VCaP (cell line): ENCODE data around the gene AKAP6.
A peak's percentile ranks its signal among the peaks of the same experiment; 100 is the strongest.
"Not testable (repeated sequence)": the region's sequence is repeated elsewhere in the genome, so short reads cannot be mapped to it uniquely, and the experiment has no call there.

Experiments used
- H3K27ac ChIP-seq: fragments of 450-650 bp; 2 replicates; pipeline ENCODE4 v1.5.1; 2017
- CTCF ChIP-seq: fragments of 450-650 bp; conservative IDR thresholded peaks from 2 replicates; pipeline ENCODE4 v1.5.1; 2017; ENCODE audit warnings: mild to moderate bottlenecking, moderate library complexity

AKAP6 gene

GRCh38 chr14:32786886-32787285 lies 457.8 kb downstream of the AKAP6 start:
- no peak for TF ChIP-seq CTCF
- H3K27ac ChIP-seq: no peak overlapping the region

- not testable (repeated sequence) for H3K27ac ChIP-seq
These were observed 463.9 kb downstream of the AKAP6 start for GRCh38 chr14:32793033-32793432.

GRCh38 chr14:32800320-32800719 lies 471.2 kb downstream of the AKAP6 start:
- H3K27ac ChIP-seq: no peak overlapping the region
- TF ChIP-seq CTCF: no peak

GRCh38 chr14:32802295-32802694 lies 473.2 kb downstream of the AKAP6 start:
- TF ChIP-seq CTCF: no peak
- no peak overlapping the region for H3K27ac ChIP-seq

- no peak overlapping the region for H3K27ac ChIP-seq
- no peak for TF ChIP-seq CTCF
These were observed 476.9 kb downstream of the AKAP6 start for GRCh38 chr14:32805979-32806378.

GRCh38 chr14:32808644-32809043 lies 479.5 kb downstream of the AKAP6 start:
- H3K27ac ChIP-seq: peak overlapping the region; percentile 74
- TF ChIP-seq CTCF: no peak

GRCh38 chr14:32809255-32809654 lies 480.2 kb downstream of the AKAP6 start:
- peak overlapping the region; percentile 74 for H3K27ac ChIP-seq
- TF ChIP-seq CTCF: no peak

- TF ChIP-seq CTCF: no peak
- no peak overlapping the region for H3K27ac ChIP-seq
These were observed 484.3 kb downstream of the AKAP6 start for GRCh38 chr14:32813401-32813800.
